ENCODE data around the gene AXIN1.
"Not testable (repeated sequence)": the region's sequence is repeated elsewhere in the genome, so short reads cannot be mapped to it uniquely, and the experiment has no call there.

AXIN1 gene

GRCh38 chr16:352547-353403, at the start of gene AXIN1:
TSS of gene AXIN1 (minus strand) at chr16:352723. CDS start at chr16:347025, 5,698 bp downstream.
- no peak for FAIRE-seq

GRCh38 chr16:401468-402348, 49.2 kb upstream of the AXIN1 start, which contains the start of gene DECR2:
TSS of gene DECR2 (plus strand) at chr16:401885. CDS start at chr16:401964, 79 bp downstream.
- FAIRE-seq = no peak

- no peak for FAIRE-seq
Measured at GRCh38 chr16:400061-400591, 47.6 kb upstream of the AXIN1 start.

GRCh38 chr16:399340-400019, 47.0 kb upstream of the AXIN1 start:
- FAIRE-seq = no peak

GRCh38 chr16:398561-399339, 46.2 kb upstream of the AXIN1 start:
- FAIRE-seq = no peak

- no peak for FAIRE-seq
Measured at GRCh38 chr16:397736-398332, 45.3 kb upstream of the AXIN1 start.

- FAIRE-seq = no peak
Measured at GRCh38 chr16:397135-397661, 44.7 kb upstream of the AXIN1 start, which contains the start of gene NME4. TSS of gene NME4 (plus strand) at chr16:397199. CDS start at chr16:397223, 24 bp downstream.

GRCh38 chr16:396605-397004, 44.1 kb upstream of the AXIN1 start:
- no peak for FAIRE-seq

- FAIRE-seq = no peak
Measured at GRCh38 chr16:396199-396598, 43.7 kb upstream of the AXIN1 start.

- no peak for FAIRE-seq
Measured at GRCh38 chr16:392450-393030, 40.0 kb upstream of the AXIN1 start.

- no peak for FAIRE-seq
Measured at GRCh38 chr16:391885-392335, 39.4 kb upstream of the AXIN1 start.

- no peak for FAIRE-seq
Measured at GRCh38 chr16:389352-389751, 36.8 kb upstream of the AXIN1 start.

GRCh38 chr16:387761-388666, 35.5 kb upstream of the AXIN1 start:
- FAIRE-seq = not testable (repeated sequence)

- peak; percentile 23 for FAIRE-seq
Measured at GRCh38 chr16:386641-387156, 34.2 kb upstream of the AXIN1 start.

- no peak for FAIRE-seq
Measured at GRCh38 chr16:383326-384051, 31.0 kb upstream of the AXIN1 start.

GRCh38 chr16:381789-382717, 29.5 kb upstream of the AXIN1 start, which contains the start of gene PGAP6:
TSS of gene PGAP6 (minus strand) at chr16:381978. CDS start at chr16:381821, 157 bp downstream.
- FAIRE-seq = no peak

Measured in A204.1 (cell line).